ENCODE measurements around the gene MSN. TPM values are rescaled to one million over a fixed set of nuclear protein-coding genes. Genes with fewer than 3 reads are reported as not detected.

MSN gene
- total and polyA plus RNA-seq, 12 donors = 60.2 to 238 (median 120) TPM

DNA sequence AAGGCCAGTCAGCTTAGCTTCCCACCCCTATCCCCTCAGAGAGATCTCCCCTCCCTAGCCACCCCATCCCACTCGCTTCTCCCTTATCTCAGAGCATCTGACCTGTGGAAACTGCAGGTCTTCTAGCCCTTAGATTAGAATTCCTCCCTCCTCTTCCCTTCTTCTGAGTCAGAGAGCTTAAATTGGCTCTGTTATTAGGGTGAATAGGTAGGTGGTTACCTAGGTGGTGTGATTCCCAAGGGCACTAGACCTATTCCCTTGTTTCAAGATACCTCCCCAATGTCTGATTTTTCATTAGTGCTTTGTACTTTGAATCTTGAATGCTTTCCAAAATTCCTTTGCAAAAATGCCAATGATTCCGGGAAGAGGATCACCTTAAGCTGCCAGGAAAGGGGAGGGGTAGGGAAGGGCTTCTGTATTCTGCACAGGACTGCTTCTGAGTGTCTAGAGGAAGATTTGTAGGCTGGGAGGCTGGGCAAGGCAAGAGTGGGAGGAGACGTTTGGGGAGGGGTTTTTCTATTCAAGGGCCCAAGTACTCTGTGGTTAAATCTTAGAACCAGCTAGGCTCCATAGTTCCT lies 24.5 kb upstream of the MSN start:
- Histone ChIP-seq H3K9me3 (no peaks in the 10 kb centered on the region), H3K4me3 (no peak overlapping the region), H3K27ac (peak overlapping the region in 8 of 10 donors; percentile 31 to 83 (median 64)), H3K27me3 (peaks cover 0 to 14% (median 0%) of the 10 kb centered on the region in 7 donors), H3K4me1 (peaks cover 0 to 36% (median 29%) of the 10 kb centered on the region in 9 donors), H3K36me3 (no peaks in the 10 kb centered on the region)
- DNase-seq (no peak), ATAC-seq (peak in 4 of 8 donors; percentile 16 to 51 (median 31))
- TF ChIP-seq, protein P1, sequence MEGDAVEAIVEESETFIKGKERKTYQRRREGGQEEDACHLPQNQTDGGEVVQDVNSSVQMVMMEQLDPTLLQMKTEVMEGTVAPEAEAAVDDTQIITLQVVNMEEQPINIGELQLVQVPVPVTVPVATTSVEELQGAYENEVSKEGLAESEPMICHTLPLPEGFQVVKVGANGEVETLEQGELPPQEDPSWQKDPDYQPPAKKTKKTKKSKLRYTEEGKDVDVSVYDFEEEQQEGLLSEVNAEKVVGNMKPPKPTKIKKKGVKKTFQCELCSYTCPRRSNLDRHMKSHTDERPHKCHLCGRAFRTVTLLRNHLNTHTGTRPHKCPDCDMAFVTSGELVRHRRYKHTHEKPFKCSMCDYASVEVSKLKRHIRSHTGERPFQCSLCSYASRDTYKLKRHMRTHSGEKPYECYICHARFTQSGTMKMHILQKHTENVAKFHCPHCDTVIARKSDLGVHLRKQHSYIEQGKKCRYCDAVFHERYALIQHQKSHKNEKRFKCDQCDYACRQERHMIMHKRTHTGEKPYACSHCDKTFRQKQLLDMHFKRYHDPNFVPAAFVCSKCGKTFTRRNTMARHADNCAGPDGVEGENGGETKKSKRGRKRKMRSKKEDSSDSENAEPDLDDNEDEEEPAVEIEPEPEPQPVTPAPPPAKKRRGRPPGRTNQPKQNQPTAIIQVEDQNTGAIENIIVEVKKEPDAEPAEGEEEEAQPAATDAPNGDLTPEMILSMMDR (IDR thresholded peaks at IDR 0.05) = no peak
- intact Hi-C loops (cut with DNase I) = loop anchor here in 1 of 10 donors (5.0 kb wide), 1 partner anchor 41 kb away; no protein-coding TSS in a partner anchor
- WGBS, 2 donors = 29 to 43% methylated on average over 3 of the region's 3 CpGs

DNA sequence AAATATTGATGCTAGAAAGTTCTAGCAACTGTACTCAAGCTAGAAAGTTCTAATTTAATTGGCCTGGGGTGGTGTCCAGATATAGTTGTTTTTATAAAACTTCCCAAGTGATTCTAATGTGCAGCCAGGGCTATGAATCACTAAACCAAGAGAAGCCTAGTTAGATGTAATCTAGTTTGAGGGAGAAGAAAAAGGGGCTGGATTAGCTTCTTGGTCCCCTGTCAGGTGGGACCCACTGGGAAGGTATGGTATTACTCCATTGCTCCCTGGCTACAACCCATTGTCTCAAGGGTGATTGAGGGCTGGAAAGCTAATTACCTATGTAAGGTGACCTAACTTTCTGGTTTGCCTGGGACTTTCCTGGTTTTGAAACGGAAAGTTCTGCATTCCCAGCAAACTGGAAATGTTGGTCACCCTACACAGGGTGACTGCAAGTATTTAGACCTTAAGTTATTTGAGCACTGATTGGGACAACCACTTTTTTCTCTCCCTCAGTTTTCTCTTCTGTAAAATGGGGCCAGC lies 23.9 kb upstream of the MSN start:
- TF ChIP-seq, protein P1 (IDR thresholded peaks at IDR 0.05) = no peak
- intact Hi-C loops (cut with DNase I) = loop anchor here in 1 of 10 donors (5.0 kb wide), 1 partner anchor 41 kb away; no protein-coding TSS in a partner anchor
- Histone ChIP-seq H3K9me3 (no peaks in the 10 kb centered on the region), H3K27me3 (peaks cover 0 to 14% (median 0%) of the 10 kb centered on the region in 7 donors), H3K27ac (peak overlapping the region in 9 of 10 donors; percentile 31 to 83 (median 58)), H3K4me1 (peaks cover 0 to 36% (median 29%) of the 10 kb centered on the region in 9 donors), H3K4me3 (no peak overlapping the region), H3K36me3 (no peaks in the 10 kb centered on the region)
- WGBS, 2 donors = 71 to 86% methylated on average over 1 of the region's 1 CpG
- DNase-seq = no peak
- peak in 3 of 8 donors; percentile 22 to 34 (median 33) for ATAC-seq

DNA sequence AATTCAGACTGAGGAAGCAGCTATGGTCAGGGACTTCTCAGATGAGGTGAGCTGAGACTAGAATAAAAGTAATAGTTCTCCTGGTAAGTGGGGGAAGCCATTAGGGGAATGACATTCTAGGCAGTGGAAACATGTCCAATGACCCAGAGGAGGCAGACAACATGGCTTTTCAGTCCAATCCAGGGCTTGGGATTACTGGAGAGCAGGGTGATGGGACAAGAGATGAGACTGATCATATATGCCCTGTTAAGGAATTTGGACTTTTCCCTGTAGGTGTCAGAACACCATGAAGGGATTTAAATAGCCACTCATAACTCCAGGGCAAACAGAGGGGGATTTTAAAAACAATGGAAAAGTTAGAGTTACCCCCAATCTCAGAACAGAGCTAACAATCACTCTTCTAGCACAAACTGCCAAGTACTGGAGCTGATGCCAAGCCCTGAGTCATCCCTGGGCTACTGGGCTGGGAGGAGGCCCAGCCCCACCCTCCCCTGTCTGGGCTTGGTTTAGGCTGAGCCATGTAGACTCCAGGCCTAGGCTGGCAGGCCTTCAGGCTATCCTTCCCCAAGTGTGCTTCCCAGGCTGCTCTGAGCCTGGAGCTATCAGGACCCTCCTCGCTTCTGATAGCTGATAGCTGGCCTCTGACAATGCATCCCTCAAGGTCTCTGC lies 22.7 kb upstream of the MSN start:
- ATAC-seq = peak; percentile 96 to 99 (median 98)
- intact Hi-C loops (cut with DNase I) = loop anchor here in 1 of 10 donors (5.0 kb wide), 1 partner anchor 42 kb away; no protein-coding TSS in a partner anchor
- 14 to 25% methylated on average over 1 of the region's 1 CpG for WGBS, 2 donors

DNA sequence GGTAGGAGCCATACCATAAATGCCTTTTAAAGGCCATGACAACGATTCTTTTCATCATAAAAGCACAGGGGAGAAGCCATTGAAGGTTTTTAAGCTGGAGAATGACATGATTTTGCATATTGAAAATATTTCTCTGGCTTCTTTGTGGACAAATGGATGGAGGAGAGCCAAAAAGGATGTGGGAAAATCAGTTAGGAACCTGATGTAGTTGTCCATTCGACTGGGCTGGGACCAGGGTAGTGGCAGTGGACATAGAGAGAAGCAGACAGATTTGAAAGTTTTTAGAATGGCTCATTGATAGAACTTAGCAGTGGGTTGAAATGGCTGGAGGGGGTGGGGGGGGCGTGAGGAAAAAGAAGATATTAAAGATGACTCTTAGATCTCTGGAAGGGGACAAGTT lies 19.7 kb upstream of the MSN start:
- Histone ChIP-seq H3K9me3 (peaks cover 0 to 3% (median 0%) of the 10 kb centered on the region in 11 donors), H3K36me3 (no peaks in the 10 kb centered on the region), H3K4me3 (no peak overlapping the region), H3K27ac (no peak overlapping the region), H3K27me3 (peaks cover 0 to 16% (median 0%) of the 10 kb centered on the region in 7 donors), H3K4me1 (peaks cover 0 to 30% (median 26%) of the 10 kb centered on the region in 9 donors)
- ATAC-seq (no peak), DNase-seq (no peak)
- TF ChIP-seq, protein P1 (IDR thresholded peaks at IDR 0.05) = no peak
- WGBS, 2 donors = 58 to 76% methylated on average over 3 of the region's 3 CpGs
- intact Hi-C loops (cut with DNase I) = no loop called here

More for the DNA sequence above, 22.7 kb upstream of the MSN start:
- TF ChIP-seq, protein P1 (IDR thresholded peaks at IDR 0.05) = no peak
- no peak overlapping the region for H3K4me3 ChIP-seq
- DNase-seq = peak; percentile 75 to 83
- H3K27ac ChIP-seq = peak overlapping the region; percentile 16 to 83 (median 68)
- no peaks in the 10 kb centered on the region for H3K36me3 ChIP-seq
- H3K27me3 ChIP-seq = peaks cover 0 to 14% (median 0%) of the 10 kb centered on the region in 7 donors
- peaks cover 0 to 36% (median 29%) of the 10 kb centered on the region in 9 donors for H3K4me1 ChIP-seq
- H3K9me3 ChIP-seq = no peaks in the 10 kb centered on the region
